ENCODE measurements around the gene SEMA6B.

Gene SEMA6B

GRCh38 chr19:4504891-4505569 lies 54.5 kb downstream of the SEMA6B start:
- DNase-seq = no peak

- no peak for DNase-seq
These were observed 55.2 kb downstream of the SEMA6B start for GRCh38 chr19:4504297-4504701.

- no peak for DNase-seq
These were observed 55.7 kb downstream of the SEMA6B start for GRCh38 chr19:4503825-4504170.

- DNase-seq = no peak
These were observed 56.2 kb downstream of the SEMA6B start for GRCh38 chr19:4503132-4503824.

- DNase-seq = no peak
These were observed 57.0 kb downstream of the SEMA6B start for GRCh38 chr19:4502282-4503131.

- DNase-seq = no peak
These were observed 57.8 kb downstream of the SEMA6B start for GRCh38 chr19:4501691-4502090.

- no peak for DNase-seq
These were observed 58.5 kb downstream of the SEMA6B start for GRCh38 chr19:4500841-4501591.

GRCh38 chr19:4499855-4500254 lies 59.6 kb downstream of the SEMA6B start:
- DNase-seq = no peak

GRCh38 chr19:4499318-4499717 lies 60.2 kb downstream of the SEMA6B start:
- DNase-seq = no peak

- no peak for DNase-seq
These were observed 60.8 kb downstream of the SEMA6B start for GRCh38 chr19:4498694-4499093.

- no peak for DNase-seq
These were observed 61.6 kb downstream of the SEMA6B start for GRCh38 chr19:4497770-4498389.

- no peak for DNase-seq
These were observed 63.2 kb downstream of the SEMA6B start for GRCh38 chr19:4496304-4496703.

- DNase-seq = no peak
These were observed 64.0 kb downstream of the SEMA6B start for GRCh38 chr19:4495471-4495870.

- no peak for DNase-seq
These were observed 64.8 kb downstream of the SEMA6B start for GRCh38 chr19:4494691-4495064.

- no peak for DNase-seq
These were observed 65.4 kb downstream of the SEMA6B start for GRCh38 chr19:4493929-4494690.

GRCh38 chr19:4493104-4493928 lies 66.2 kb downstream of the SEMA6B start:
- no peak for DNase-seq

Data from CD4-positive, alpha-beta T cell treated with Interleukin-21 for 1 hour (primary cell).